GM12801 (cell line): ENCODE measurements around the gene SGIP1.

Experiments
- CTCF ChIP-seq: IDR thresholded peaks from one replicate; pipeline ENCODE4 v1.5.1; 2011; ENCODE audit warnings: control low read depth; ENCODE audit not compliant: insufficient read length; ENCODE audit errors: extremely low read depth

The SGIP1 gene

GRCh38 chr1:66628926-66629325 is 95.0 kb downstream of the SGIP1 start:
- no peak for TF ChIP-seq CTCF

DNA sequence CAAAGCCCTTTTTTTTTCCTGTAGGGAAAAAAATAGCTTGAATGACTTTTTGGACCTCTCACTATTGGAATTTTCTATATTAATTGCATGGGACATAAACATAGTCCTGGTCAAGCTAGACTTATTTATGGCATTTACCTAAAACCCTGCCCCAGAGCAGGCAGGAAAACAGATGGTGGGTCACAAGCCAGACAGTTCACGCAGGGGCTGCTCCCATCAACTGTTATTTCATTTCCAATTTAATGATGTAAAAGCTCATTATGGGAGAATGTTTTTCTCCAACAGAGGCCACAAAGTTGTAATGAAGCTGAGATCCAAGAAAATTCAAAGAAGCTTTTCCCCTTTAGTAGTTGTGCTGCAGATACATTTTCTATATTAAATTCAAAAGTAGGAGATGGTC is 99.2 kb downstream of the SGIP1 start:
- TF ChIP-seq CTCF: no peak

GRCh38 chr1:66637146-66637545 is 103.2 kb downstream of the SGIP1 start:
- TF ChIP-seq CTCF: no peak

- no peak for TF ChIP-seq CTCF
Observed at GRCh38 chr1:66641891-66642473, 108.0 kb downstream of the SGIP1 start.

DNA sequence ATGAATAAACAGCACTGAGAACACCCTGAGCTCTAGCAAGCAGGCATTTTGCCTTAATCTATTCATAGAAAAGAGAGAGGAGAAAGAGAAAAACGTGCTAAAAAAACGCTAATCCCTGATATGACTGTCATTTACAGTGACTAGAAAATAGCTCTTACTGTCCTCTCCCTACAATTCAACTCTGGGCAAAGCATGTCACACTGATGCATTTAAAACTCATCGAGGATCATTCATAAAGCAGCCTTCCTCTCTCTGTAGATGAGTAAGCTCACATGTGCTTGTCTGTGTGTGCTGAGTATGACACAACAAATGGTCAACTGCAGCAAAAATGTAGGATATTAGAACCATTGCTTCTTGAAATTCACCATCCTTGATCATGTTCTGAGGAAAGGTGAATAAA is 109.0 kb downstream of the SGIP1 start:
- TF ChIP-seq CTCF: no peak

- no peak for TF ChIP-seq CTCF
Observed at GRCh38 chr1:66644331-66644730, 110.4 kb downstream of the SGIP1 start.

DNA sequence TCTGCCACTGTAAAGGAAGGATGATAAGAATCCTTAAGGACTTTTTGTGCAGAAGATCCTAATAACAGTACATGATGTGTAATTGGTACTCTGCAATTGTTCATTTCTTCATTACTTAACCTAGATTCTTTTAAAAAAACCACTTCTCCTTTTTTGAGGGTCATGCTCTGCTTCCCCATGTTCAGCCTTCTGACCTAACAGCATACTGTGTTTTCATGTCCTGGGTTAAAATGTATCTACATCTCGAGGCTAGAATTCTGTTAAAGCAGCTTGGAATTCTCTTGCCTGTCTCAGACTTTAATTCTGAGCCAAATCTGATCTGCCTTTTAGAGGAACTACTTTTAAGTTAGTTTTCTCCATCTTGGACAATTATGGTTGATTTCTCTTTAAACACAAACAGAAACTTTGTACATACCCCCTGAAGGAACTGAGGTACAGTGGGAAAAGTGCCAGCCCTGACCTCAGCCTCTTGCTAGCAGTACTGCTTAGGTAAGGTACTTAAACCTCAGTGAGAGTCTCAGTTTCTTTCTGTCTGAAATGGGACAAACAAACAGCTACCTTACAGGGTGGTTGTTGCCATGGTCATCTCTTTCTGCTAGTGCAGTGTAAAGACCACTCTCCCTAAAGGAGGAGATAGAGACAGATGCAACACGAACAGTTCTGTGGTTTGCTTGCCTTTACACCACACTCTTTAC is 115.1 kb downstream of the SGIP1 start:
- no peak for TF ChIP-seq CTCF

GRCh38 chr1:66652556-66652955 is 118.6 kb downstream of the SGIP1 start:
- TF ChIP-seq CTCF: no peak
